Measurements from ENCODE around the gene PARN. TPM values are rescaled to one million over a fixed set of nuclear protein-coding genes. Genes with fewer than 3 reads are reported as not detected.

PARN gene
- total RNA-seq, 1 experiment from 2014 or later: 37.7 TPM

DNA sequence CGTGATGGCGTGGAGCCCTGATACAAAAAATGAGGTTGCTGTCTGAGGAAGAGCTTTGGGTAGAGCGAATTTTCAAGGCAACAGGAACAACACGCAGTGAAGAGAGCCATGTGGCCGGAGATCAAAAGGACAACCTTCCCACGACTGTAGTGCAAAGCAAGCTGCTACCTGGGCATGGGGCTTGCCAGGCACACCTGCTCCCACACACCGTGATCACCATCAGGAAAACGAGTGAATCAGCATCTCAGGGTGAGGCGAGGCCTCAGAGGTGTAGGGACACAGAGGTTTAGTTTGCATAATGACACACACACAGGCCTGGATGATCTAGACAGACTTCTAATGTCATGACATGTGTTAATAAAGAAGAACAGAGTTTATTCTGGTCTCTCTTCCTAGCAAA, 65.7 kb downstream of the PARN start:
- ATAC-seq: 0 out of 2 replicates have a peak, but pooled peaks have one; percentile 32
- DNase-seq (ENCODE audit: low spot score): no peak
- H3K27me3 Mint-ChIP-seq (ENCODE audit: low read depth): no peaks in the 10 kb centered on the region
- H3K9me3 Mint-ChIP-seq: no peaks in the 10 kb centered on the region
- no peaks in the 10 kb centered on the region; the same call in 1 of the 2 replicates for H3K36me3 Mint-ChIP-seq
- H3K27ac Mint-ChIP-seq: peak overlapping the region; percentile 36
- POLR2A ChIA-PET: no interaction called here
- no peak overlapping the region for H3K4me3 Mint-ChIP-seq
- peaks cover 16% of the 10 kb centered on the region for H3K4me1 Mint-ChIP-seq
- CTCF ChIA-PET: interaction anchor here (1.5 to 2.1 kb wide), 3 partner anchors 36 to 254 kb away, joined by 4 to 6 read pairs (median 6); no protein-coding TSS in a partner anchor
- TF ChIP-seq GABPB1 (CRISPR knock-in tag; IDR thresholded peaks at IDR 0.05) (peak; percentile 10; the same call in 1 of the 2 replicates), RELA (CRISPR knock-in tag; IDR thresholded peaks at IDR 0.05; ENCODE audit: borderline replicate concordance) (no peak), MXD4 (CRISPR knock-in tag; IDR thresholded peaks at IDR 0.05; ENCODE audit: borderline replicate concordance) (no peak)

GRCh38 chr16:14562691-14563491, 67.2 kb downstream of the PARN start:
- POLR2A ChIA-PET: no interaction called here
- Mint-ChIP-seq H3K27me3 (ENCODE audit: low read depth) (no peaks in the 10 kb centered on the region), H3K27ac (peak overlapping the region; percentile 46; the same call in 1 of the 2 replicates), H3K4me1 (peaks cover 16% of the 10 kb centered on the region), H3K4me3 (no peak overlapping the region), H3K36me3 (no peaks in the 10 kb centered on the region), H3K9me3 (no peaks in the 10 kb centered on the region)
- peak; percentile 68 for TF ChIP-seq GABPB1 (CRISPR knock-in tag; IDR thresholded peaks at IDR 0.05)
- TF ChIP-seq E2F5 (CRISPR knock-in tag; IDR thresholded peaks at IDR 0.05): no peak
- ATAC-seq (no peak), DNase-seq (ENCODE audit: low spot score) (no peak)
- CTCF ChIA-PET: interaction anchor here (0.7 to 1.7 kb wide), 3 partner anchors 112 to 412 kb away, joined by 3 to 4 read pairs (median 3); partner anchors contain the start of gene PDXDC1

GRCh38 chr16:14560523-14560922, 69.5 kb downstream of the PARN start:
- DNase-seq (ENCODE audit: low spot score) (no peak), ATAC-seq (no peak)
- ChIA-PET POLR2A (no interaction called here), CTCF (no interaction called here)
- no peaks in the 10 kb centered on the region for H3K36me3 Mint-ChIP-seq
- H3K4me1 Mint-ChIP-seq: peaks cover 15% of the 10 kb centered on the region
- no peak overlapping the region for H3K4me3 Mint-ChIP-seq
- no peak overlapping the region for H3K27ac Mint-ChIP-seq
- no peak for TF ChIP-seq ZNF138 (CRISPR knock-in tag; conservative IDR thresholded peaks at IDR 0.05)
- TF ChIP-seq CREM (CRISPR knock-in tag; IDR thresholded peaks at IDR 0.05): no peak
- TF ChIP-seq TEAD1 (CRISPR knock-in tag; IDR thresholded peaks at IDR 0.05): no peak
- TF ChIP-seq, protein P1, sequence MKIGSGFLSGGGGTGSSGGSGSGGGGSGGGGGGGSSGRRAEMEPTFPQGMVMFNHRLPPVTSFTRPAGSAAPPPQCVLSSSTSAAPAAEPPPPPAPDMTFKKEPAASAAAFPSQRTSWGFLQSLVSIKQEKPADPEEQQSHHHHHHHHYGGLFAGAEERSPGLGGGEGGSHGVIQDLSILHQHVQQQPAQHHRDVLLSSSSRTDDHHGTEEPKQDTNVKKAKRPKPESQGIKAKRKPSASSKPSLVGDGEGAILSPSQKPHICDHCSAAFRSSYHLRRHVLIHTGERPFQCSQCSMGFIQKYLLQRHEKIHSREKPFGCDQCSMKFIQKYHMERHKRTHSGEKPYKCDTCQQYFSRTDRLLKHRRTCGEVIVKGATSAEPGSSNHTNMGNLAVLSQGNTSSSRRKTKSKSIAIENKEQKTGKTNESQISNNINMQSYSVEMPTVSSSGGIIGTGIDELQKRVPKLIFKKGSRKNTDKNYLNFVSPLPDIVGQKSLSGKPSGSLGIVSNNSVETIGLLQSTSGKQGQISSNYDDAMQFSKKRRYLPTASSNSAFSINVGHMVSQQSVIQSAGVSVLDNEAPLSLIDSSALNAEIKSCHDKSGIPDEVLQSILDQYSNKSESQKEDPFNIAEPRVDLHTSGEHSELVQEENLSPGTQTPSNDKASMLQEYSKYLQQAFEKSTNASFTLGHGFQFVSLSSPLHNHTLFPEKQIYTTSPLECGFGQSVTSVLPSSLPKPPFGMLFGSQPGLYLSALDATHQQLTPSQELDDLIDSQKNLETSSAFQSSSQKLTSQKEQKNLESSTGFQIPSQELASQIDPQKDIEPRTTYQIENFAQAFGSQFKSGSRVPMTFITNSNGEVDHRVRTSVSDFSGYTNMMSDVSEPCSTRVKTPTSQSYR (CRISPR knock-in tag; IDR thresholded peaks at IDR 0.05): no peak
- TF ChIP-seq NFE2L1 (CRISPR knock-in tag; IDR thresholded peaks at IDR 0.05): no peak
- no peaks in the 10 kb centered on the region for H3K27me3 Mint-ChIP-seq (ENCODE audit: low read depth)
- no peaks in the 10 kb centered on the region for H3K9me3 Mint-ChIP-seq

DNA sequence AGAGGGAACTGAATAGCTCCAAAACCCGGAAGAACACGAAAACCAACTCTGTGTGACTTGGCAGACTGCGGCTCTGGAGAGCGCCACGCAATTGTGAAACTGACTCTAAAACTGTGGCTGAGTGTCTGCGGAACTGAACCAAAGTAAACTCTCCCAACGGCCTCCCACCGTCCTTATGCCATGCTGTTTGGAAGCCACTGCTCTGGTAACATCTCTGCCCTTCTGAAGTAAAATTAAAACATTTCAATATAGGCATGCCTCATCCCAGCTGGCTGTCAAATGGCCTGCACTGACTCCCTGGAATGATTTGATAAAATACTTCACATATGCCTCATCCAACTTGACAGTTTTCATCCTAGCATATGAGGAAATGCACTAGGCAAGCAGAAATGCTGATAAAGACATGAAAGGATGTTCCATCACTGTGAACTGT, 70.2 kb downstream of the PARN start:
- TF ChIP-seq FOXK1 (CRISPR knock-in tag; IDR thresholded peaks at IDR 0.05): no peak
- TF ChIP-seq, protein P2, sequence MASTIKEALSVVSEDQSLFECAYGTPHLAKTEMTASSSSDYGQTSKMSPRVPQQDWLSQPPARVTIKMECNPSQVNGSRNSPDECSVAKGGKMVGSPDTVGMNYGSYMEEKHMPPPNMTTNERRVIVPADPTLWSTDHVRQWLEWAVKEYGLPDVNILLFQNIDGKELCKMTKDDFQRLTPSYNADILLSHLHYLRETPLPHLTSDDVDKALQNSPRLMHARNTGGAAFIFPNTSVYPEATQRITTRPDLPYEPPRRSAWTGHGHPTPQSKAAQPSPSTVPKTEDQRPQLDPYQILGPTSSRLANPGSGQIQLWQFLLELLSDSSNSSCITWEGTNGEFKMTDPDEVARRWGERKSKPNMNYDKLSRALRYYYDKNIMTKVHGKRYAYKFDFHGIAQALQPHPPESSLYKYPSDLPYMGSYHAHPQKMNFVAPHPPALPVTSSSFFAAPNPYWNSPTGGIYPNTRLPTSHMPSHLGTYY (CRISPR knock-in tag; IDR thresholded peaks at IDR 0.05): no peak
- TF ChIP-seq ESRRA (CRISPR knock-in tag; IDR thresholded peaks at IDR 0.05; ENCODE audit: borderline replicate concordance): no peak
- TF ChIP-seq, protein P1 (CRISPR knock-in tag; IDR thresholded peaks at IDR 0.05): no peak
- no peak for TF ChIP-seq NFYB (CRISPR knock-in tag; conservative IDR thresholded peaks at IDR 0.05; ENCODE audit: low read depth)
- no peak for TF ChIP-seq NR3C1 (CRISPR knock-in tag; conservative IDR thresholded peaks at IDR 0.05; ENCODE audit: low read depth)
- CTCF ChIA-PET: no interaction called here

More for the DNA sequence above, 70.2 kb downstream of the PARN start:
- ATAC-seq: no peak
- Mint-ChIP-seq H3K27me3 (ENCODE audit: low read depth) (no peaks in the 10 kb centered on the region), H3K4me1 (peaks cover 8% of the 10 kb centered on the region), H3K27ac (no peak overlapping the region; the same call in 1 of the 2 replicates), H3K9me3 (no peaks in the 10 kb centered on the region), H3K4me3 (no peak overlapping the region), H3K36me3 (no peaks in the 10 kb centered on the region)
- POLR2A ChIA-PET: no interaction called here
- DNase-seq (ENCODE audit: low spot score): no peak

Data from WTC11 (cell line).